PC-3 (cell line): ENCODE data around the gene KCP. TPM values are rescaled to one million over a fixed set of nuclear protein-coding genes. Genes with fewer than 3 reads are reported as not detected.

Experiments
- ATAC-seq: fragments of 200-7000 bp; cut with Tn5 transposase; 2 replicates; pipeline ENCODE4 v1.9.1; 2020; ENCODE audit warnings: mild to moderate bottlenecking, moderate library complexity
- BruUV-seq: library from RNA; stranded (reverse); fragments of 400-500 nt; replicated peaks from 2 replicates; lab custom pipeline; 2021; lab: Mats Ljungman, UMichigan
- CTCF ChIA-PET: fragments of 300-600 bp; sonication (Branson Sonifier 250); formaldehyde crosslinking; loops from one replicate; lab custom pipeline; 2022; ENCODE audit warnings: antibody characterized with exemption; lab: Charles Lee
- POLR2A ChIA-PET: fragments of 300-600 bp; sonication (Branson Sonifier 250); formaldehyde crosslinking; loops from one replicate; lab custom pipeline; 2022; ENCODE audit warnings: antibody characterized with exemption; ENCODE audit not compliant: unreplicated experiment; lab: Charles Lee
- DNase-seq: peaks from one replicate; pipeline ENCODE4 v3.0.0-alpha.2; 2015
- H2AFZ ChIP-seq: fragments of 300-600 bp; sonication (generic); 2 replicates; pipeline ENCODE4 v1.6.0; 2016; ENCODE audit warnings: antibody characterized with exemption, low read length
- H3F3A ChIP-seq: fragments of 300-600 bp; sonication (generic); one replicate; pipeline ENCODE4 v1.6.0; 2017; ENCODE audit warnings: antibody characterized with exemption, low read length, control low read depth, mild to moderate bottlenecking; ENCODE audit not compliant: unreplicated experiment
- H3K27ac ChIP-seq: fragments of 300-600 bp; sonication (generic); 2 replicates; pipeline ENCODE4 v1.5.1; 2016; ENCODE audit warnings: mild to moderate bottlenecking, low read length
- H3K27me3 ChIP-seq: fragments of 300-600 bp; sonication (generic); 2 replicates; pipeline ENCODE4 v1.6.1; 2016; ENCODE audit warnings: low read length, mixed read lengths
- H3K36me3 ChIP-seq: fragments of 300-600 bp; sonication (generic); 2 replicates; pipeline ENCODE4 v1.6.1; 2016; ENCODE audit warnings: low read depth, mixed run types, low read length, mixed read lengths
- H3K4me1 ChIP-seq: fragments of 300-600 bp; sonication (generic); 2 replicates; pipeline ENCODE4 v1.5.1; 2016; ENCODE audit warnings: low read length; ENCODE audit not compliant: insufficient read depth
- H3K4me2 ChIP-seq: fragments of 300-600 bp; sonication (generic); 2 replicates; pipeline ENCODE4 v1.6.0; 2016; ENCODE audit warnings: low read length
- H3K4me3 ChIP-seq: fragments of 300-600 bp; sonication (generic); 2 replicates; pipeline ENCODE4 v1.5.1; 2016; ENCODE audit warnings: mild to moderate bottlenecking, low read length, mixed read lengths
- H3K79me2 ChIP-seq: fragments of 300-600 bp; sonication (generic); 2 replicates; pipeline ENCODE4 v1.6.1; 2017; ENCODE audit warnings: low read length, mixed read lengths
- H3K9ac ChIP-seq: fragments of 300-600 bp; sonication (generic); 2 replicates; pipeline ENCODE4 v1.6.0; 2016; ENCODE audit warnings: mild to moderate bottlenecking, low read length
- H3K9me2 ChIP-seq: fragments of 300-600 bp; sonication (generic); replicated peaks from 2 replicates; pipeline ENCODE4 v1.6.1; 2016; ENCODE audit warnings: mixed run types, low read length, mixed read lengths
- H3K9me3 ChIP-seq: fragments of 300-600 bp; sonication (generic); 2 replicates; pipeline ENCODE4 v1.6.1; 2016; ENCODE audit warnings: low read length, mixed read lengths
- H4K20me1 ChIP-seq: fragments of 300-600 bp; sonication (generic); 2 replicates; pipeline ENCODE4 v1.6.1; 2016; ENCODE audit warnings: low read length, mixed read lengths
- EZH2 ChIP-seq: fragments of 300-600 bp; sonication (generic); IDR thresholded peaks from one replicate; pipeline ENCODE4 v1.6.1; 2017; ENCODE audit warnings: antibody characterized with exemption, mild to moderate bottlenecking, low read length; ENCODE audit not compliant: unreplicated experiment
- EZH2phosphoT487 ChIP-seq: fragments of 300-600 bp; sonication (generic); IDR thresholded peaks from 2 replicates; pipeline ENCODE4 v1.6.1; 2018; ENCODE audit warnings: mild to moderate bottlenecking, antibody characterized with exemption, low read length, borderline replicate concordance
- intact Hi-C: fragments of 100-400 bp; cut with micrococcal nuclease; formaldehyde crosslinking; loops from 2 replicates; pipeline ENCODE4 v1.9.0; 2023
- total RNA-seq: library from RNA; depleted of rRNA; stranded (reverse); fragments of >200 nt; gene quantifications from 2 replicates; pipeline ENCODE4 v1.2.3, GENCODE V29; 2014
- TF ChIP-seq, protein P1 (sequence below): fragments of 300-600 bp; sonication (generic); conservative IDR thresholded peaks from 2 replicates; pipeline ENCODE4 v1.5.1; 2017; ENCODE audit warnings: antibody characterized with exemption, low read depth, mild to moderate bottlenecking, low read length

KCP gene
- total RNA-seq, 1 experiment from 2014 or later: 3.2 TPM

DNA sequence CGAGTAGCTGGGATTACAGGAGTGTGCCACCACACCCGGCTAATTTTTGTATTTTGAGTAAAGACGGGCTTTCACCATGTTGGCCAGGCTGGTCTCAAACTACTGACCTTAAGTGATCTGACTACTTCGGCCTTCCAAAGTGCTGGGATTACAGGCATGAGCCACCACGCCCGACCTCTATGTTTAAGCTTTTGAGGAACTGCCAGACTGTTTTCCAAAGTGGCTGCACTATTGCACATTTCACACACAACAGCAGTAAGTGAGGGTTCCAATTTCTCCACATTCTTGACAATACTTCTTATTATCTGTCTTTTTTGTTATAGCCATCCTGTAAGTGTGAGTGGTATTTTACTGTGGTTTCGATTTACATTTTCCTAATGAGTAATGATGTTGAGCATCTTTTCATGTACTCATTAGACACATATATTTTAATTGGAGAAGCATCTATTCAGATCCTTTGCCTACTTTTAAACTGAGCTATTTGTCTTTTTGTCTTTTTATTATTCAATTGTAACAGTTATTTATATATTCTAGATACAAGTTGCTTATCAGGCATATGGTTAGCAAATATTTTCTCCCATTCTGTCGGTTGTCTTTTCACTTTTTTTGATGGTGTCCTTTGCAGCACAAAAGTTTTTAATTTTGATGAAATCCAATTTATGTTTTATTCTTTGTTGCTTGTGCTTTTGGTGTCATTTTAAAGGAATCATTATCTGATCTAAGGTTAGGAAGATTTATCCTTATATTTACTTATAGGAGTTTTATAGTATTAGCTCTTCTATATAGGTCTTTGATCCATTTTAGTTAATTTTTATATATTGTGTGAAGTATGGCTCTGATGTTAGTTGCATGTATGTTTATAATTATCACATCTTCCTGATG, 14.4 kb upstream of the KCP start:
- no peaks in the 10 kb centered on the region for H3K79me2 ChIP-seq
- H3K27me3 ChIP-seq: peaks cover 11% of the 10 kb centered on the region; the same call in 1 of the 2 replicates
- H2AFZ ChIP-seq: no peak overlapping the region
- H3K4me2 ChIP-seq: no peak overlapping the region
- no peaks in the 10 kb centered on the region for H3K36me3 ChIP-seq
- no peak for ATAC-seq
- H3F3A ChIP-seq: no peaks in the 10 kb centered on the region
- no peak overlapping the region for H3K9ac ChIP-seq
- TF ChIP-seq EZH2phosphoT487 (no peak), EZH2 (no peak)
- TF ChIP-seq, protein P1, sequence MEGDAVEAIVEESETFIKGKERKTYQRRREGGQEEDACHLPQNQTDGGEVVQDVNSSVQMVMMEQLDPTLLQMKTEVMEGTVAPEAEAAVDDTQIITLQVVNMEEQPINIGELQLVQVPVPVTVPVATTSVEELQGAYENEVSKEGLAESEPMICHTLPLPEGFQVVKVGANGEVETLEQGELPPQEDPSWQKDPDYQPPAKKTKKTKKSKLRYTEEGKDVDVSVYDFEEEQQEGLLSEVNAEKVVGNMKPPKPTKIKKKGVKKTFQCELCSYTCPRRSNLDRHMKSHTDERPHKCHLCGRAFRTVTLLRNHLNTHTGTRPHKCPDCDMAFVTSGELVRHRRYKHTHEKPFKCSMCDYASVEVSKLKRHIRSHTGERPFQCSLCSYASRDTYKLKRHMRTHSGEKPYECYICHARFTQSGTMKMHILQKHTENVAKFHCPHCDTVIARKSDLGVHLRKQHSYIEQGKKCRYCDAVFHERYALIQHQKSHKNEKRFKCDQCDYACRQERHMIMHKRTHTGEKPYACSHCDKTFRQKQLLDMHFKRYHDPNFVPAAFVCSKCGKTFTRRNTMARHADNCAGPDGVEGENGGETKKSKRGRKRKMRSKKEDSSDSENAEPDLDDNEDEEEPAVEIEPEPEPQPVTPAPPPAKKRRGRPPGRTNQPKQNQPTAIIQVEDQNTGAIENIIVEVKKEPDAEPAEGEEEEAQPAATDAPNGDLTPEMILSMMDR: no peak
- no peaks in the 10 kb centered on the region for H3K9me2 ChIP-seq
- H3K9me3 ChIP-seq: no peaks in the 10 kb centered on the region
- POLR2A ChIA-PET: no interaction called here
- no peak overlapping the region for H3K4me3 ChIP-seq
- intact Hi-C loops: no loop called here
- H3K4me1 ChIP-seq: no peaks in the 10 kb centered on the region
- CTCF ChIA-PET: interaction anchor here (0.5 kb wide), 1 partner anchor 18 kb away, joined by 3 read pairs; no protein-coding TSS in a partner anchor
- no peak for DNase-seq
- no TSS peak for BruUV-seq
- H4K20me1 ChIP-seq: no peaks in the 10 kb centered on the region
- no peak overlapping the region for H3K27ac ChIP-seq

DNA sequence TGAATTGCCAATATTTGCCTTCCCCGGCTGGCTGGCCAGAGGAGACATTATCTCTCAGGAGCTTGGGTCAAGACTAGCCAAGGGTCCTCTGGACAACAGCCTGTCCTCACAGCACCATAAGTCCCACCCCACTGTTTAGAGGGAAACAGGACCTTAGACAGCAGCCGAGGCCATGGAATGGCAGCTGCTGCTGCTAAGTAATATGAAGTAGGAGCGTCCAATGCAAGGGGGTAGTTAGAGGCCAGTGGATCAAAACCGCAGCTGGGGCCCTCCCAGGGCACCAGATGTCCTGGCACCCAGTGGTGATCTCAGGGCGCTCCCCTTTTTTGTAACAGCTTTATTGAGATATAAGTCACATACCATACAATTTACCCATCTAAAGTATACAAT, 12.9 kb upstream of the KCP start:
- Histone ChIP-seq H3K4me2 (no peak overlapping the region), H3K36me3 (no peaks in the 10 kb centered on the region), H3K4me3 (no peak overlapping the region), H3K9me3 (no peaks in the 10 kb centered on the region), H3F3A (no peaks in the 10 kb centered on the region), H3K27me3 (peaks cover 11% of the 10 kb centered on the region; the same call in 1 of the 2 replicates), H3K4me1 (no peaks in the 10 kb centered on the region), H3K27ac (no peak overlapping the region), H3K9me2 (no peaks in the 10 kb centered on the region), H3K79me2 (no peaks in the 10 kb centered on the region), H2AFZ (no peak overlapping the region), H3K9ac (no peak overlapping the region), H4K20me1 (no peaks in the 10 kb centered on the region)
- ChIA-PET POLR2A (no interaction called here), CTCF (no interaction called here)
- no TSS peak for BruUV-seq
- no peak for DNase-seq
- ATAC-seq: peak; percentile 35
- intact Hi-C loops: no loop called here
- TF ChIP-seq, protein P1: no peak
- no peak for TF ChIP-seq EZH2phosphoT487
- no peak for TF ChIP-seq EZH2
